Measurements from ENCODE around the gene SYNGR3. TPM values are rescaled to one million over a fixed set of nuclear protein-coding genes. Genes with fewer than 3 reads are reported as not detected.

The SYNGR3 gene
- polyA plus RNA-seq, 2 of the 4 experiments (the other 2 are of a cell fraction) = 4.1 to 4.9 TPM

DNA sequence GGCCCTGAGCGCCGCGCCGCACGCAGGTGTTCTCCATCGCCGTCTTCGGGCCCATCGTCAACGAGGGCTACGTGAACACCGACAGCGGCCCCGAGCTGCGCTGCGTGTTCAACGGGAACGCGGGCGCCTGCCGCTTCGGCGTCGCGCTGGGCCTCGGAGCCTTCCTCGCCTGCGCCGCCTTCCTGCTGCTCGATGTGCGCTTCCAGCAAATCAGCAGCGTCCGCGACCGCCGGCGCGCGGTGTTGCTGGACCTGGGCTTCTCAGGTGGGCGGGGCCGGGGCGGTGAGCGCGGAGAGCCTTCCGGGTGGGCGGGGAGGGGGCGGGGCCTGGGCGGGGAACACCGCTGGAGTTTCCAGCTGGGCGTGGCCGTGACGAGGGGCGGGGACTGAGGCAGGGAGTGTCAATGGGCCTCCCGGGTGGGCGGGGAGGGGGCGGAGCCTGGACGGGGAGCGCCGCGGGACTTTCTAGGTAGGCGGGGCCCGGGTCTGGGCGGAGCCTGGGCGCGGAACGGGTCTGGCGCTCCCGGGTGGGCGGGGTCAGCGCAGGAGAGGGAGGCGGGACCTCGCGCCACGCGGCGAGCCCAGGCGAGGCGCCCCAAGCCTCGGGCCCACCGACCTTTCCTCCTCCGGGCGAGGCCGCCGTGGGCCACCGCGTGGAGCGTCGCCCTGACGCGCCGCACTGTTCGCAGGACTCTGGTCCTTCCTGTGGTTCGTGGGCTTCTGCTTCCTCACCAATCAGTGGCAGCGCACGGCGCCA, 2.4 kb downstream of the SYNGR3 start:
- peak overlapping the region; percentile 79 for H3K4me2 ChIP-seq
- POLR2A ChIA-PET = interaction anchor here (0.6 to 1.6 kb wide), 4 partner anchors 10 to 661 kb away, joined by 3 to 7 read pairs (median 5); partner anchors contain the start of genes RPS2 and TRAF7
- FAIRE-seq (no peak), DNase-seq (ENCODE audit: low read depth in 1 of 2, low spot score in 1 of 2) (peak; percentile 73 to 92), ATAC-seq (peak; percentile 40 to 75)
- CTCF ChIA-PET = interaction anchor here (0.7 to 19.7 kb wide), 3 partner anchors 12 to 40 kb away, joined by 3 to 196 read pairs (median 3); partner anchors contain the start of gene ZNF598
- 72% methylated on average over 41 of the region's 96 CpGs for WGBS (ENCODE audit: missing lambda C conversion rate)
- TF ChIP-seq PBX3 (IDR thresholded peaks at IDR 0.05) (no peak), ESRRA (IDR thresholded peaks at IDR 0.05; ENCODE audit: borderline replicate concordance, low read length) (no peak), FOSL2 (IDR thresholded peaks at IDR 0.05) (no peak), FOSL2 (CRISPR knock-in tag; IDR thresholded peaks at IDR 0.05) (no peak), JUNB (IDR thresholded peaks at IDR 0.05) (no peak), EHF (CRISPR knock-in tag; IDR thresholded peaks at IDR 0.05) (peak; percentile 79), TP53 (CRISPR knock-in tag; IDR thresholded peaks at IDR 0.05) (peak; percentile 73; the same call in 1 of the 2 replicates), RCOR1 (IDR thresholded peaks at IDR 0.05; ENCODE audit: low read depth, low read length) (no peak), CHD2 (IDR thresholded peaks at IDR 0.05; ENCODE audit: low read length, partially characterized antibody) (no peak), HOXB13 (CRISPR knock-in tag; IDR thresholded peaks at IDR 0.05; ENCODE audit: low read depth) (peak; percentile 63; the same call in 1 of the 2 replicates), MAX (IDR thresholded peaks at IDR 0.05) (peak; percentile 85), CBX8 (IDR thresholded peaks at IDR 0.05) (no peak), EP300 (IDR thresholded peaks at IDR 0.05) (no peak), REST (IDR thresholded peaks at IDR 0.05) (no peak), HEYL (CRISPR knock-in tag; IDR thresholded peaks at IDR 0.05) (peak; percentile 33; the same call in 1 of the 2 replicates), HOXB5 (CRISPR knock-in tag; IDR thresholded peaks at IDR 0.05) (peak; percentile 76; the same call in 1 of the 2 replicates), ZNF302 (CRISPR knock-in tag; IDR thresholded peaks at IDR 0.05) (no peak), SMC3 (IDR thresholded peaks at IDR 0.05) (no peak), KDM5A (IDR thresholded peaks at IDR 0.05) (no peak), FOSB (CRISPR knock-in tag; IDR thresholded peaks at IDR 0.05) (no peak), POLR2AphosphoS2 (conservative IDR thresholded peaks at IDR 0.05; ENCODE audit: low read length) (no peak), RARB (CRISPR knock-in tag; IDR thresholded peaks at IDR 0.05) (no peak), RAD21 (conservative IDR thresholded peaks at IDR 0.05 in 1 of 2, IDR thresholded peaks at IDR 0.05 in 1 of 2) (no peak), RNF2 (IDR thresholded peaks at IDR 0.05; ENCODE audit: borderline replicate concordance, low read depth) (no peak), NR3C1 (IDR thresholded peaks at IDR 0.05) (no peak), HOXA7 (CRISPR knock-in tag; IDR thresholded peaks at IDR 0.05) (no peak), BCL3 (IDR thresholded peaks at IDR 0.05) (no peak), ELK1 (IDR thresholded peaks at IDR 0.05; ENCODE audit: low read depth, low read length) (no peak), POLR2A (IDR thresholded peaks at IDR 0.05; ENCODE audit: low read length) (no peak; the same call in 1 of the 2 replicates)
- TF ChIP-seq, protein P1, sequence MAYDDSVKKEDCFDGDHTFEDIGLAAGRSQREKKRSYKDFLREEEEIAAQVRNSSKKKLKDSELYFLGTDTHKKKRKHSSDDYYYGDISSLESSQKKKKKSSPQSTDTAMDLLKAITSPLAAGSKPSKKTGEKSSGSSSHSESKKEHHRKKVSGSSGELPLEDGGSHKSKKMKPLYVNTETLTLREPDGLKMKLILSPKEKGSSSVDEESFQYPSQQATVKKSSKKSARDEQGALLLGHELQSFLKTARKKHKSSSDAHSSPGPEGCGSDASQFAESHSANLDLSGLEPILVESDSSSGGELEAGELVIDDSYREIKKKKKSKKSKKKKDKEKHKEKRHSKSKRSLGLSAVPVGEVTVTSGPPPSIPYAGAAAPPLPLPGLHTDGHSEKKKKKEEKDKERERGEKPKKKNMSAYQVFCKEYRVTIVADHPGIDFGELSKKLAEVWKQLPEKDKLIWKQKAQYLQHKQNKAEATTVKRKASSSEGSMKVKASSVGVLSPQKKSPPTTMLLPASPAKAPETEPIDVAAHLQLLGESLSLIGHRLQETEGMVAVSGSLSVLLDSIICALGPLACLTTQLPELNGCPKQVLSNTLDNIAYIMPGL (CRISPR knock-in tag; IDR thresholded peaks at IDR 0.05; ENCODE audit: borderline replicate concordance) = no peak
- TF ChIP-seq, protein P2, sequence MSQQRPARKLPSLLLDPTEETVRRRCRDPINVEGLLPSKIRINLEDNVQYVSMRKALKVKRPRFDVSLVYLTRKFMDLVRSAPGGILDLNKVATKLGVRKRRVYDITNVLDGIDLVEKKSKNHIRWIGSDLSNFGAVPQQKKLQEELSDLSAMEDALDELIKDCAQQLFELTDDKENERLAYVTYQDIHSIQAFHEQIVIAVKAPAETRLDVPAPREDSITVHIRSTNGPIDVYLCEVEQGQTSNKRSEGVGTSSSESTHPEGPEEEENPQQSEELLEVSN (IDR thresholded peaks at IDR 0.05; ENCODE audit: borderline replicate concordance, low read depth) = peak; percentile 86
- H3K9me3 ChIP-seq = no peaks in the 10 kb centered on the region
- H3K27ac ChIP-seq = peak overlapping the region; percentile 51 to 76
- peak overlapping the region; percentile 10; the same call in 1 of the 3 replicates for H3K4me3 ChIP-seq
- peaks cover 75% of the 10 kb centered on the region for H3K4me1 ChIP-seq

All from A549 (cell line).